OCI-LY1 (cell line): ENCODE results near the gene PNPLA8.
"Not testable (repeated sequence)": the region's sequence is repeated elsewhere in the genome, so short reads cannot be mapped to it uniquely, and the experiment has no call there.

ENCODE experiments used
- CTCF ChIP-seq: fragments of 200-600 bp; sonication (generic), shearing (Covaris generic); IDR thresholded peaks from 2 replicates; pipeline ENCODE4 v1.5.1; 2017; ENCODE audit warnings: mild to moderate bottlenecking, antibody characterized with exemption, low read length, moderate library complexity, mixed read lengths
- EZH2 ChIP-seq: fragments of 200-600 bp; sonication (generic), shearing (Covaris generic); IDR thresholded peaks from 2 replicates; pipeline ENCODE4 v1.8.0; 2017; ENCODE audit warnings: borderline replicate concordance, mixed run types, mild to moderate bottlenecking, antibody characterized with exemption, low read length, moderate library complexity, mixed read lengths

GRCh38 chr7:108538685-108539084 is 12.8 kb upstream of the PNPLA8 start:
- TF ChIP-seq CTCF, EZH2: not testable (repeated sequence)
